Transverse colon (tissue), 4 donors: ENCODE data around the gene INPP5E. TPM values are rescaled to one million over a fixed set of nuclear protein-coding genes. Genes with fewer than 3 reads are reported as not detected.
A peak's percentile ranks its signal among the peaks of the same experiment; 100 is the strongest.

Experiments used
- DNase-seq: peaks from one replicate; pipeline ENCODE4 v3.0.0-alpha.2; 2019
- H3K27ac ChIP-seq, 4 donors: fragments of 200-600 bp; sonication (generic); 2 replicates each; pipeline ENCODE4 v1.5.1; 2016 to 2018; ENCODE audit warnings: inconsistent platforms in 4 of 4
- H3K27me3 ChIP-seq: fragments of 200-600 bp; sonication (generic); 2 replicates; pipeline ENCODE4 v1.5.1; 2017; ENCODE audit warnings: inconsistent platforms
- H3K36me3 ChIP-seq, 4 donors: fragments of 200-600 bp; sonication (generic); 2 replicates each; pipeline ENCODE4 v1.5.1; 2017 to 2019; ENCODE audit warnings: inconsistent platforms in 4 of 4
- H3K4me1 ChIP-seq, 4 donors: fragments of 200-600 bp; sonication (generic); 2 replicates each; pipeline ENCODE4 v1.5.1; 2017 to 2020; ENCODE audit warnings: inconsistent platforms in 4 of 4
- H3K4me3 ChIP-seq, 4 donors: fragments of 200-600 bp; sonication (generic); 1 replicate in 1 of 4; 2 replicates in 3 of 4; pipeline versions ENCODE4 v1.5.1 to v1.6.1; 2017 to 2019; ENCODE audit warnings: inconsistent platforms in 4 of 4
- H3K9me3 ChIP-seq, 2 donors: fragments of 200-600 bp; sonication (generic); 2 replicates each; pipeline ENCODE4 v1.5.1; 2017 to 2019; ENCODE audit warnings: inconsistent platforms in 2 of 2
- CTCF ChIP-seq, 5 experiments: fragments of 200-600 bp in 3 of 5; fragments of 450-650 bp in 2 of 5; sonication (generic) in 3 of 5; IDR thresholded peaks; 1 replicate in 2 of 5; 2 replicates in 3 of 5; pipeline ENCODE4 v1.5.1; 2016 to 2017; ENCODE audit warnings: antibody characterized with exemption in 5 of 5, inconsistent platforms in 3 of 5, mild to moderate bottlenecking in 2 of 5, moderate library complexity in 1 of 5
- EP300 ChIP-seq: sonication (generic); formaldehyde crosslinking; IDR thresholded peaks from one replicate; pipeline ENCODE4 v1.6.1; 2017; ENCODE audit warnings: antibody characterized with exemption, low read depth
- POLR2A ChIP-seq: fragments of 450-650 bp; IDR thresholded peaks from one replicate; pipeline ENCODE4 v1.6.1; 2016; ENCODE audit warnings: antibody characterized with exemption, mild to moderate bottlenecking, moderate library complexity
- POLR2AphosphoS5 ChIP-seq, 3 donors: sonication (generic); formaldehyde crosslinking; IDR thresholded peaks; one replicate each; pipeline ENCODE4 v1.6.1; 2016; ENCODE audit warnings: antibody characterized with exemption in 3 of 3
- WGBS, 2 donors: methylation state at CpG; one replicate each; pipeline ENCODE4 v1.1.5; 2018; ENCODE audit warnings: low coverage in 1 of 2; 5-methylcytosine and 5-hydroxymethylcytosine counted together
- in situ Hi-C, 4 donors: fragments of 200-750 bp; cut with MboI; loops; one replicate each; pipeline versions ENCODE4 v1.15.0 to v1.15.1; 2017; ENCODE audit warnings: low sequenced_read_pairs in 3 of 4, low pct_ligation_motif_present in 1 of 4, low pct_unique_long_range_greater_than_20kb in 1 of 4
- intact Hi-C: fragments of 100-400 bp; cut with DNase I; formaldehyde crosslinking; loops from one replicate; pipeline ENCODE4 v1.15.1; 2023; ENCODE audit warnings: low total_unique reads
- total RNA-seq, 4 donors: library from RNA; depleted of rRNA; stranded (reverse); fragments of >200 nt; gene quantifications; one replicate each; pipeline ENCODE4 v1.1.0, GENCODE V29; 2016

Gene INPP5E
- total RNA-seq, 4 donors from 2014 or later, result 12.5 to 57.5 (median 18.3) TPM

- H3K27ac ChIP-seq, result peak within 1 kb of the TSS; percentile 66 to 81 (median 76)
- H3K27me3 ChIP-seq, result no peaks in the 10 kb centered on the region
- in situ Hi-C loops, result no loop called here
- peaks cover 10 to 39% (median 31%) of the 10 kb centered on the region in 4 donors for H3K4me1 ChIP-seq
- peak within 1 kb of the TSS; percentile 70 to 98 (median 94) for H3K4me3 ChIP-seq
- H3K9me3 ChIP-seq, result no peaks in the 10 kb centered on the region
- peaks cover 0 to 11% (median 3%) of the 10 kb centered on the region in 4 donors for H3K36me3 ChIP-seq
- DNase-seq, result peak; percentile 89
- TF ChIP-seq EP300 (no peak), CTCF (IDR thresholded peaks at IDR 0.05) (peak; percentile 74 to 98 (median 90)), POLR2AphosphoS5 (IDR thresholded peaks at IDR 0.05) (peak in 1 of 3 donors; percentile 79), POLR2A (peak; percentile 35)
- intact Hi-C loops, result loop anchor here (10.0 kb wide), 1 partner anchor 65 kb away; no protein-coding TSS in a partner anchor
- 14% methylated on average over 23 of the region's 71 CpGs; no CpG with 5 or more reads in 1 of the 2 donors for WGBS, 2 donors
Measured at GRCh38 chr9:136400038-136400834, 39.4 kb downstream of the INPP5E start, which contains the start of gene SNAPC4. SNAPC4 (minus strand) TSS chr9:136400170; CDS start chr9:136398428, 1,742 bp downstream.

- no peaks in the 10 kb centered on the region for H3K27me3 ChIP-seq
- intact Hi-C loops (loop anchor here (10.0 kb wide), 1 partner anchor 65 kb away; no protein-coding TSS in a partner anchor), in situ Hi-C loops (no loop called here)
- peaks cover 0 to 11% (median 4%) of the 10 kb centered on the region in 4 donors for H3K36me3 ChIP-seq
- no peak for DNase-seq
- TF ChIP-seq POLR2A (no peak), POLR2AphosphoS5 (IDR thresholded peaks at IDR 0.05) (no peak), CTCF (IDR thresholded peaks at IDR 0.05) (no peak), EP300 (no peak)
- no peaks in the 10 kb centered on the region for H3K9me3 ChIP-seq
- H3K27ac ChIP-seq, result peak overlapping the region; percentile 66 to 81 (median 76)
- 0 to 1% methylated on average over 2 to 36 of the region's 67 CpGs for WGBS, 2 donors
- peaks cover 10 to 39% (median 31%) of the 10 kb centered on the region in 4 donors for H3K4me1 ChIP-seq
- H3K4me3 ChIP-seq, result peak overlapping the region; percentile 70 to 98 (median 94)
Measured at GRCh38 chr9:136399176-136400037, 40.2 kb downstream of the INPP5E start.

- DNase-seq, result no peak
- peaks cover 0 to 13% (median 6%) of the 10 kb centered on the region in 4 donors for H3K36me3 ChIP-seq
- H3K9me3 ChIP-seq, result no peaks in the 10 kb centered on the region
- TF ChIP-seq CTCF (IDR thresholded peaks at IDR 0.05) (no peak), EP300 (no peak), POLR2A (no peak), POLR2AphosphoS5 (IDR thresholded peaks at IDR 0.05) (no peak)
- H3K27me3 ChIP-seq, result no peaks in the 10 kb centered on the region
- H3K4me1 ChIP-seq, result peaks cover 10 to 39% (median 31%) of the 10 kb centered on the region in 4 donors
- WGBS, 2 donors, result 94% methylated on average over 3 to 11 of the region's 12 CpGs
- intact Hi-C loops, result no loop called here
- in situ Hi-C loops, result no loop called here
- no peak overlapping the region for H3K4me3 ChIP-seq
- no peak overlapping the region for H3K27ac ChIP-seq
Measured at GRCh38 chr9:136398286-136398685, 41.4 kb downstream of the INPP5E start.
